Stimulated activated CD8-positive, alpha-beta memory T cell treated with anti-CD3 and anti-CD28 coated beads, Interleukin-15, amount 100 ng/mL, for 1 hour (primary cell): ENCODE results near the gene KCNJ16.

ENCODE experiments used
- DNase-seq: peaks from one replicate; pipeline ENCODE4 v3.0.0-alpha.2; 2020; ENCODE audit warnings: low read depth

The KCNJ16 gene

GRCh38 chr17:70169709-70170597 lies 94.9 kb downstream of the KCNJ16 start:
- DNase-seq, result no peak

- no peak for DNase-seq
Observed at GRCh38 chr17:70171159-70171558, 96.1 kb downstream of the KCNJ16 start.

- DNase-seq, result no peak
Observed at GRCh38 chr17:70172449-70172848, 97.4 kb downstream of the KCNJ16 start.

- DNase-seq, result no peak
Observed at GRCh38 chr17:70172923-70173322, 97.9 kb downstream of the KCNJ16 start.

GRCh38 chr17:70173681-70174080 lies 98.7 kb downstream of the KCNJ16 start:
- no peak for DNase-seq

GRCh38 chr17:70181376-70181775 lies 106.4 kb downstream of the KCNJ16 start:
- DNase-seq, result no peak

- DNase-seq, result no peak
Observed at GRCh38 chr17:70181866-70182265, 106.8 kb downstream of the KCNJ16 start.

GRCh38 chr17:70183508-70183907 lies 108.5 kb downstream of the KCNJ16 start:
- DNase-seq, result no peak

- DNase-seq, result no peak
Observed at GRCh38 chr17:70184207-70184606, 109.2 kb downstream of the KCNJ16 start.

GRCh38 chr17:70184770-70185169 lies 109.7 kb downstream of the KCNJ16 start:
- DNase-seq, result no peak
